HepG2 (cell line): ENCODE data around the gene CADM2. TPM values are rescaled to one million over a fixed set of nuclear protein-coding genes. Genes with fewer than 3 reads are reported as not detected.
"Not testable (repeated sequence)": the region's sequence is repeated elsewhere in the genome, so short reads cannot be mapped to it uniquely, and the experiment has no call there.

Source experiments
- ATAC-seq: fragments of 200-7000 bp; cut with Tn5 transposase; 3 replicates; pipeline ENCODE4 v1.9.1; 2020; ENCODE audit warnings: mild to moderate bottlenecking, moderate library complexity
- BruUV-seq: library from RNA; stranded (reverse); fragments of 400-500 nt; replicated peaks from 2 replicates; lab custom pipeline; 2021; lab: Mats Ljungman, UMichigan
- CTCF ChIA-PET: fragments of 300-600 bp; formaldehyde crosslinking; extraction: SDS; loops from one replicate; lab custom pipeline; 2021; ENCODE audit warnings: low total read pairs, inconsistent platforms, low intra/inter-chr PET ratio; lab: Yijun Ruan, JAX
- POLR2A ChIA-PET: fragments of 350-600 bp; sonication (Branson Sonifier 250); formaldehyde crosslinking; loops from one replicate; lab custom pipeline; 2020; ENCODE audit warnings: antibody characterized with exemption, inconsistent platforms; lab: Yijun Ruan, JAX
- DNase-seq: peaks from one replicate; pipeline ENCODE4 v3.0.0-alpha.2; 2015; ENCODE audit warnings: low spot score
- FAIRE-seq: peaks from 3 replicates; lab custom pipeline; 2011; peaks lifted over from hg19 to GRCh38; lab: Jason Lieb, UNC
- H2AFZ ChIP-seq: one replicate; pipeline ENCODE4 v1.6.1; 2011; ENCODE audit warnings: low read length, inconsistent platforms
- H3K27ac ChIP-seq: fragments of 300-600 bp; 3 replicates; pipeline ENCODE4 v1.8.0; 2011; ENCODE audit warnings: mixed run types, mild to moderate bottlenecking, mixed read lengths, low read length, inconsistent platforms; ENCODE audit not compliant: insufficient read depth; ENCODE audit errors: extremely low read length
- H3K27me3 ChIP-seq, 2 experiments: fragments of 200-600 bp in 1 of 2; 2 replicates in 1 of 2; 3 replicates in 1 of 2; pipeline versions ENCODE4 v1.6.0 to v1.8.0; 2011; ENCODE audit warnings: low read length in 2 of 2, mild to moderate bottlenecking in 2 of 2, moderate library complexity in 2 of 2, inconsistent platforms in 1 of 2; ENCODE audit not compliant: insufficient read depth in 2 of 2, control insufficient read depth in 1 of 2
- H3K36me3 ChIP-seq, 2 experiments: fragments of 200-600 bp in 1 of 2; replicated peaks in 1 of 2; 2 replicates in 1 of 2; 3 replicates in 1 of 2; pipeline versions ENCODE4 v1.5.1 to v1.8.0; 2011; ENCODE audit warnings: low read length in 2 of 2, inconsistent platforms in 1 of 2; ENCODE audit not compliant: insufficient read depth in 2 of 2, control insufficient read depth in 1 of 2
- H3K4me1 ChIP-seq: 2 replicates; pipeline ENCODE4 v1.5.1; 2012; ENCODE audit warnings: low read length, inconsistent platforms; ENCODE audit not compliant: insufficient read depth
- H3K4me2 ChIP-seq: 2 replicates; pipeline ENCODE4 v1.6.0; 2011; ENCODE audit warnings: low read depth, low read length, inconsistent platforms
- H3K4me3 ChIP-seq, 3 experiments: fragments of 200-600 bp in 1 of 3; sonication (generic), shearing (Covaris generic) in 1 of 3; replicated peaks in 1 of 3; 2 replicates each; pipeline ENCODE4 v1.5.1; 2011 to 2016; ENCODE audit warnings: low read length in 3 of 3, inconsistent platforms in 2 of 3, low read depth in 2 of 3, mild to moderate bottlenecking in 2 of 3, control low read depth in 1 of 3, mixed read lengths in 1 of 3; ENCODE audit not compliant: insufficient read depth in 1 of 3
- H3K79me2 ChIP-seq: one replicate; pipeline ENCODE4 v1.6.1; 2011; ENCODE audit warnings: low read length, inconsistent platforms; ENCODE audit not compliant: insufficient read depth
- H3K9ac ChIP-seq: 2 replicates; pipeline ENCODE4 v1.6.0; 2011; ENCODE audit warnings: mild to moderate bottlenecking, low read depth, low read length, inconsistent platforms; ENCODE audit not compliant: insufficient read depth
- H3K9me3 ChIP-seq: 2 replicates; pipeline ENCODE4 v1.5.1; 2012; ENCODE audit warnings: mild to moderate bottlenecking, low read length
- H4K20me1 ChIP-seq: 2 replicates; pipeline ENCODE4 v1.6.0; 2011; ENCODE audit warnings: inconsistent platforms, mild to moderate bottlenecking, low read length, moderate library complexity; ENCODE audit not compliant: insufficient read depth
- EZH2 ChIP-seq: conservative IDR thresholded peaks from 2 replicates; pipeline ENCODE4 v1.6.1; 2012; ENCODE audit warnings: mild to moderate bottlenecking, low read depth, low read length, moderate library complexity
- SP1 ChIP-seq, 2 experiments: fragments of 450-650 bp in 1 of 2; sonication (generic) in 1 of 2; formaldehyde crosslinking in 1 of 2; IDR thresholded peaks; 2 replicates each; pipeline versions ENCODE4 v1.4.0 to v1.6.1; 2016 to 2020; ENCODE audit warnings: missing genetic modification reagents in 1 of 2
- ZBTB1 ChIP-seq: sonication (generic); formaldehyde crosslinking; IDR thresholded peaks from 2 replicates; pipeline ENCODE4 v1.4.0; 2020; ENCODE audit warnings: missing genetic modification reagents, borderline replicate concordance
- ZNF768 ChIP-seq: sonication (generic); formaldehyde crosslinking; IDR thresholded peaks from 2 replicates; pipeline ENCODE4 v1.4.0; 2020; ENCODE audit warnings: missing genetic modification reagents
- WGBS: methylation state at CpG from one replicate; pipeline ENCODE4 v1.1.6; 2017; ENCODE audit warnings: low lambda C conversion rate; 5-methylcytosine and 5-hydroxymethylcytosine counted together
- in situ Hi-C: cut with HindIII; loops from 2 replicates; pipeline ENCODE4 v1.10.0; 2017; ENCODE audit warnings: low pct_unique_long_range_greater_than_20kb; ENCODE audit not compliant: extremely low pct_ligation_motif_present
- intact Hi-C: fragments of 100-400 bp; cut with micrococcal nuclease; formaldehyde crosslinking; loops from one replicate; pipeline ENCODE4 v1.10.0; 2022; ENCODE audit not compliant: unreplicated experiment
- polyA plus RNA-seq, 8 experiments: library from polyadenylated mRNA; depleted of rRNA in 3 of 8; stranded (reverse) in 7 of 8; unstranded in 1 of 8; fragments of >200 nt; fragmentation: Illumina TruSeq in 4 of 8; extraction: Trizol in 4 of 8; gene quantifications; 2 replicates each; pipeline versions ENCODE4 v1.2.1 to v1.2.3, GENCODE V29; 2011 to 2016; ENCODE audit warnings: low read depth in 4 of 8, missing spikeins in 1 of 8, mixed read lengths in 1 of 8; ENCODE audit not compliant: insufficient read depth in 1 of 8
- total RNA-seq, 5 experiments: library from RNA; depleted of rRNA; stranded (reverse); fragments of >200 nt; fragmentation: Illumina TruSeq; extraction: Trizol; gene quantifications; 2 replicates each; pipeline ENCODE4 v1.2.3, GENCODE V29; 2016; ENCODE audit warnings: low read depth in 1 of 5

CADM2 gene
- total and polyA plus RNA-seq, 2 of the 13 experiments (the other 11 are each of a cell fraction or from before 2014, with no cell fraction given): not detected

- TF ChIP-seq ZBTB1 (no peak), ZNF768 (CRISPR knock-in tag) (no peak), SP1 (IDR thresholded peaks at IDR 0.05) (no peak), SP1 (CRISPR knock-in tag; IDR thresholded peaks at IDR 0.05) (no peak), EZH2 (no peak)
These were observed 543.5 kb downstream of the CADM2 start (continued) for GRCh38 chr3:85502148-85502875.

GRCh38 chr3:85504129-85504784 lies 545.5 kb downstream of the CADM2 start:
- H3K36me3 ChIP-seq, in situ Hi-C loops, DNase-seq, H3K9me3 ChIP-seq, H3K4me2 ChIP-seq, BruUV-seq, ATAC-seq, H4K20me1 ChIP-seq, H3K27me3 ChIP-seq, H3K4me3 ChIP-seq, H2AFZ ChIP-seq, intact Hi-C loops, CTCF ChIA-PET, H3K4me1 ChIP-seq, POLR2A ChIA-PET, FAIRE-seq, H3K9ac ChIP-seq, H3K27ac ChIP-seq, H3K79me2 ChIP-seq: not testable (repeated sequence)
- 70% methylated on average over 15 of the region's 33 CpGs for WGBS

GRCh38 chr3:85504785-85505511 lies 546.2 kb downstream of the CADM2 start:
- intact Hi-C loops, FAIRE-seq, H3K36me3 ChIP-seq, H3K9ac ChIP-seq, H4K20me1 ChIP-seq, H3K27ac ChIP-seq, H3K9me3 ChIP-seq, ATAC-seq, H3K27me3 ChIP-seq, H3K4me3 ChIP-seq, H3K79me2 ChIP-seq, BruUV-seq, H2AFZ ChIP-seq, DNase-seq, in situ Hi-C loops, H3K4me2 ChIP-seq, CTCF ChIA-PET, POLR2A ChIA-PET, H3K4me1 ChIP-seq: not testable (repeated sequence)
- WGBS: 63% methylated on average over 7 of the region's 41 CpGs

GRCh38 chr3:85507052-85507451 lies 548.3 kb downstream of the CADM2 start:
- H3K79me2 ChIP-seq, H3K9me3 ChIP-seq, POLR2A ChIA-PET, H3K36me3 ChIP-seq, H3K27me3 ChIP-seq, H3K9ac ChIP-seq, DNase-seq, BruUV-seq, H4K20me1 ChIP-seq, H3K4me2 ChIP-seq, H3K27ac ChIP-seq, ATAC-seq, H3K4me3 ChIP-seq, FAIRE-seq, intact Hi-C loops, in situ Hi-C loops, H2AFZ ChIP-seq, H3K4me1 ChIP-seq, CTCF ChIA-PET: not testable (repeated sequence)
- 22% methylated on average over 5 of the region's 5 CpGs for WGBS
